Right lobe of liver (tissue), 6 donors: Measurements from ENCODE around the gene VIPR1. TPM values are rescaled to one million over a fixed set of nuclear protein-coding genes. Genes with fewer than 3 reads are reported as not detected.

Source experiments
- ATAC-seq, 4 donors: fragments of 200-7000 bp; cut with Tn5 transposase; one replicate each; pipeline ENCODE4 v1.9.1; 2020; ENCODE audit warnings: mild to moderate bottlenecking in 4 of 4, moderate library complexity in 4 of 4
- DNase-seq, 3 donors: peaks; one replicate each; pipeline ENCODE4 v3.0.0-alpha.2; 2020
- H3K27ac ChIP-seq, 3 donors: fragments of 200-600 bp; one replicate each; pipeline ENCODE4 v1.8.0; 2022
- H3K27me3 ChIP-seq, 2 donors: fragments of 200-600 bp; one replicate each; pipeline ENCODE4 v1.8.0; 2022
- H3K36me3 ChIP-seq, 4 donors: fragments of 200-600 bp; sonication (generic) in 1 of 4; one replicate each; pipeline versions ENCODE4 v1.5.1 to v1.8.0; 2017 to 2022; ENCODE audit warnings: control low read depth in 1 of 4
- H3K4me1 ChIP-seq, 4 donors: fragments of 200-600 bp; sonication (generic) in 1 of 4; one replicate each; pipeline versions ENCODE4 v1.5.1 to v1.8.0; 2017 to 2022; ENCODE audit warnings: control low read depth in 1 of 4
- H3K4me3 ChIP-seq, 3 donors: fragments of 200-600 bp; one replicate each; pipeline ENCODE4 v1.8.0; 2022
- H3K9me3 ChIP-seq, 4 donors: fragments of 200-600 bp; sonication (generic) in 1 of 4; one replicate each; pipeline versions ENCODE4 v1.5.1 to v1.8.0; 2017 to 2022; ENCODE audit warnings: control low read depth in 1 of 4
- POLR2A ChIP-seq: fragments of 450-650 bp; IDR thresholded peaks from one replicate; pipeline ENCODE4 v1.6.1; 2017; ENCODE audit warnings: antibody characterized with exemption, mild to moderate bottlenecking
- WGBS: methylation state at CpG from one replicate; pipeline ENCODE4 v1.1.6; 2018; ENCODE audit warnings: low coverage, low lambda C conversion rate; ENCODE audit not compliant: insufficient coverage; ENCODE audit errors: missing lambda C conversion rate; 5-methylcytosine and 5-hydroxymethylcytosine counted together
- intact Hi-C, 2 donors: fragments of 100-400 bp; cut with DNase I; formaldehyde crosslinking; loops; one replicate each; pipeline versions ENCODE4 v1.11.2 to v1.14.1; 2022
- total RNA-seq, 6 experiments: library from RNA; depleted of rRNA in 2 of 6; stranded (reverse); fragments of >200 nt in 2 of 6; fragmentation: NEBNext Ultra II Directional in 3 of 6; extraction: Animal tissue kit (Norgen Biotek cat#: 25700) in 3 of 6; gene quantifications; one replicate each; pipeline versions ENCODE4 v1.1.0 to v1.2.4, GENCODE V29; 2016 to 2023
- TF ChIP-seq, protein P1 (sequence below), 4 donors: fragments of 200-600 bp in 3 of 4; fragments of 450-650 bp in 1 of 4; IDR thresholded peaks; one replicate each; pipeline versions ENCODE4 v1.5.1 to v1.8.0; 2016 to 2022; ENCODE audit warnings: antibody characterized with exemption in 4 of 4, mild to moderate bottlenecking in 2 of 4
- donor health status: DM: no; HTN: yes; CAD: no.
- donor health status: DM: no; HTN: no; CAD: no.
- donor health status: DM: no; HTN: no; CAD: no.
- donor health status: DM: no; HTN: yes; CAD: no.
- donor health status: DM: no; HTN: yes; CAD: no.

VIPR1 gene
- total RNA-seq, 6 experiments from 2014 or later: 1.9 to 34.5 (median 18.2) TPM

DNA sequence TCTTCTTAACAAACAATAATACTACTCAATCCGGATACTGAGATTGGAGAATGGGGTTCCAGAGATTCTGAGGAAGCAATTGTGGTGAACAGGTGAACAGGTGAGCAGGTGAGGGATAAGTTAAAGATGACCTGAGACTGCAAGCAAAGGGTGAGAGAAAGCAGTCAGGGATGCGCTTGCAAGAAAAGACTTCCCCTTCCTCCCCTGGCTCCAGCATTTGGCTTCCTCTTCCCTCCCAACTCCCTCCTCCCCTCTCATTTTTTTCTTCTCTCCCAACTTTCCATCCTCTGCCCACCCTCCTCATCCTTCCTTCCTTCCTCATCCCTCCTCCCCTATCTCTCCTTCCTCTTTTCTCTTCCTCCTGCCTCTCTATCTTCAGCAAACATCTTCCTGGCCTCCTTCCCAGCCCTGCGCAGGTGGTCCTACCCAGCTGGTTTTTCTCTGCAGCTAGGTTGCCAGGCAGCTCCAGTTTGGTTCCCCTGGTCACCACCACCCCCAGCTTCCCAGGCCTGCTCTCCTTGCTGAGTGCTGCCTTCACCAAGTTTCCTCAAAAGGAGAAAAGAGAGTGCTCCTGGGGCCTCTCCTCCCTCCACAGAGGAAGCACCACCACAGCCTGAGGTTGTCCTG lies 10.4 kb upstream of the VIPR1 start:
- ATAC-seq (peak in 1 of 4 donors; percentile 15), DNase-seq (peak in 1 of 3 donors; percentile 28)
- no peak overlapping the region for H3K4me3 ChIP-seq
- no peaks in the 10 kb centered on the region for H3K4me1 ChIP-seq
- 69% methylated on average over 3 of the region's 3 CpGs for WGBS
- intact Hi-C loops: no loop called here
- TF ChIP-seq, protein P1, sequence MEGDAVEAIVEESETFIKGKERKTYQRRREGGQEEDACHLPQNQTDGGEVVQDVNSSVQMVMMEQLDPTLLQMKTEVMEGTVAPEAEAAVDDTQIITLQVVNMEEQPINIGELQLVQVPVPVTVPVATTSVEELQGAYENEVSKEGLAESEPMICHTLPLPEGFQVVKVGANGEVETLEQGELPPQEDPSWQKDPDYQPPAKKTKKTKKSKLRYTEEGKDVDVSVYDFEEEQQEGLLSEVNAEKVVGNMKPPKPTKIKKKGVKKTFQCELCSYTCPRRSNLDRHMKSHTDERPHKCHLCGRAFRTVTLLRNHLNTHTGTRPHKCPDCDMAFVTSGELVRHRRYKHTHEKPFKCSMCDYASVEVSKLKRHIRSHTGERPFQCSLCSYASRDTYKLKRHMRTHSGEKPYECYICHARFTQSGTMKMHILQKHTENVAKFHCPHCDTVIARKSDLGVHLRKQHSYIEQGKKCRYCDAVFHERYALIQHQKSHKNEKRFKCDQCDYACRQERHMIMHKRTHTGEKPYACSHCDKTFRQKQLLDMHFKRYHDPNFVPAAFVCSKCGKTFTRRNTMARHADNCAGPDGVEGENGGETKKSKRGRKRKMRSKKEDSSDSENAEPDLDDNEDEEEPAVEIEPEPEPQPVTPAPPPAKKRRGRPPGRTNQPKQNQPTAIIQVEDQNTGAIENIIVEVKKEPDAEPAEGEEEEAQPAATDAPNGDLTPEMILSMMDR (IDR thresholded peaks at IDR 0.05): no peak
- no peak for TF ChIP-seq POLR2A
- no peaks in the 10 kb centered on the region for H3K9me3 ChIP-seq
- no peaks in the 10 kb centered on the region for H3K27me3 ChIP-seq
- no peaks in the 10 kb centered on the region for H3K36me3 ChIP-seq
- H3K27ac ChIP-seq: no peak overlapping the region

DNA sequence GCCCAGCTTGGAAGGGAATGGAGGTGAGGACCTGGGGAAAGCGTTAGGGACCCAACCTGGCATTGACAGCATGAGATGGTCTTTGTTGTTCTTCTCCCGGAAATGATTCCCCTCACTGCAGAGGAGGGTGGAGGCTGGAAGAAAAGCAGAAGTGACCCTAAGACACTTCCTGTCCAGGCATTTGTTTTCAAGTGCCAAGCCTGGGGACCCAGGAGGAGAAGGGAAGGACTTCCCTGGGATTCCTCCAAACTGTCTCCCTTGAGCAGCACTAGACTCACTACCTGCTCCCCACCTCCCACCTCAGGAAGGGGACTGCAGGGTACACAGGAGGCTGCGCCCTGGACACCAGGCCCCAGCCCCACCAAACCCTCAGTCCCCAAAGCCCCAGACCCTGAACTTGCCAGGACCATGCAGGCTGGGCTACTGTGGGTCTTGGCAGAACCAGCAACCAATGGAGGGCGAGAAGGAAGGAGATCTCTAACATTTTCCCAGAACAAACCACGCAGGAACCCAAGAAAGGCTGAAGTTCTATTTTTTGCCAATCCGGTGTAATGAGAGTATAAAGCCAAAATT lies 9.8 kb upstream of the VIPR1 start:
- no peak for TF ChIP-seq POLR2A
- TF ChIP-seq, protein P1 (IDR thresholded peaks at IDR 0.05): no peak
- no peaks in the 10 kb centered on the region for H3K36me3 ChIP-seq
- 58% methylated on average over 5 of the region's 6 CpGs for WGBS
- DNase-seq (peak in 1 of 3 donors; percentile 28), ATAC-seq (peak in 3 of 4 donors; percentile 16 to 46 (median 22))
- H3K27ac ChIP-seq: no peak overlapping the region
- H3K4me1 ChIP-seq: no peaks in the 10 kb centered on the region
- no peaks in the 10 kb centered on the region for H3K9me3 ChIP-seq
- no peak overlapping the region for H3K4me3 ChIP-seq
- no peaks in the 10 kb centered on the region for H3K27me3 ChIP-seq
- intact Hi-C loops: no loop called here

DNA sequence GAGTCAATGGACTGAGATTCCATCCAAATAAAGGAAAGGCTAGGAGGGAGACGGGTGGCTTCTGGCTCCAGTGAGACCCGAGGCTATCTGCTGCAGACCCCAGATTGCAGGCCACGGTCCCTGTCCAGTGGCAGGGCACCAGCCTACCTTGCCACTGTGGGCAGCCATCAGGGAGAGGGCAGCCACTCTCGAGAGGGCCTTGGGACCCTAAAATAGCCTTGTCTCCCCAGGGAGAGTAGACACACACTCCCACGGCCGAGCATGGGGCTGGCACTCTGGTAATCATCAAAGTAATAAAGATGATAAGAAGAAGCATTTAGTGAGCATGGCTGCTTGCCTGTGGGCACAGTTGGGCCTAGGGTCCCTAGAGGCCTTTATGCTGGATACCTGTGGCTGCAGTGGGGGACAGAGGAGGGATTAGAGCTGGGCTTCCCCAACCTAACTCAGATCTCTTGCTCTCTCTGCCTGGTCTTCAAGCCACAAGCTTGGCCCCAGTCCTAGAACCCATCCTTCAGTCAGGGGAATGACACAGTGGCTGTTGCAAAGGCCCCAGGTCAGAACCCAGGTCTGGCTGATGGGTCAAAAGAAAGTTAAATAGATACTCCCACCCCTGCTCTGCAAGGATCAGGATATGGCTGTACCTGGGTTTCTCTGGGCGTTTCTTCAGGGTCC lies 9.2 kb upstream of the VIPR1 start:
- Histone ChIP-seq H3K4me1 (no peaks in the 10 kb centered on the region), H3K4me3 (no peak overlapping the region), H3K9me3 (no peaks in the 10 kb centered on the region), H3K36me3 (no peaks in the 10 kb centered on the region), H3K27me3 (no peaks in the 10 kb centered on the region), H3K27ac (no peak overlapping the region)
- intact Hi-C loops: no loop called here
- DNase-seq: peak in 1 of 3 donors; percentile 29
- ATAC-seq: no peak
- TF ChIP-seq, protein P1 (IDR thresholded peaks at IDR 0.05): no peak
- no peak for TF ChIP-seq POLR2A
- WGBS: 85% methylated on average over 4 of the region's 7 CpGs

DNA sequence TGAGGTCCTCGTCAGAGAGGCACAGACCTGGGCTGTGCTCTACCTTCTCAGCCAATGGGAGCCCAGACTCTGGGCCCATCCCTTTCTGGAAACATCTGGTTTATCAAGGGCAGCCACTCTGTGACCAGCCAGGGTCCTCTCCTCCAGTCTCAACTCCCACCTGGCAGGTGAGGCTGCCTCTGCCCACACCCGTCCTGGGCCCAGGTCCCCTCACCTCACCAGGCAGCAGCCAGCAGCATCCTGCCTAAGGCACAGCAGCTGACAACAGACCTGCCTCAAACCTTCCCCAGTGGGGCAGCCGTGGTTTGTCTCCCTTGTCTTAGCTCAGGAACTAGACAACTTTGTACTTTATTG lies 8.7 kb upstream of the VIPR1 start:
- Histone ChIP-seq H3K4me3 (no peak overlapping the region), H3K9me3 (no peaks in the 10 kb centered on the region), H3K4me1 (no peaks in the 10 kb centered on the region), H3K36me3 (no peaks in the 10 kb centered on the region), H3K27ac (no peak overlapping the region), H3K27me3 (no peaks in the 10 kb centered on the region)
- ATAC-seq: no peak
- TF ChIP-seq, protein P1 (IDR thresholded peaks at IDR 0.05): no peak
- TF ChIP-seq POLR2A: no peak
- intact Hi-C loops: no loop called here
- peak in 1 of 3 donors; percentile 25 for DNase-seq
- WGBS: 71% methylated on average over 1 of the region's 3 CpGs
